ENCODE measurements around the gene MISFA. TPM values are rescaled to one million over a fixed set of nuclear protein-coding genes. Genes with fewer than 3 reads are reported as not detected.

The MISFA gene
- polyA plus RNA-seq, 1 donor (not counting 4 experiments of a cell fraction or from before 2014, with no cell fraction given) = 0.63 TPM

DNA sequence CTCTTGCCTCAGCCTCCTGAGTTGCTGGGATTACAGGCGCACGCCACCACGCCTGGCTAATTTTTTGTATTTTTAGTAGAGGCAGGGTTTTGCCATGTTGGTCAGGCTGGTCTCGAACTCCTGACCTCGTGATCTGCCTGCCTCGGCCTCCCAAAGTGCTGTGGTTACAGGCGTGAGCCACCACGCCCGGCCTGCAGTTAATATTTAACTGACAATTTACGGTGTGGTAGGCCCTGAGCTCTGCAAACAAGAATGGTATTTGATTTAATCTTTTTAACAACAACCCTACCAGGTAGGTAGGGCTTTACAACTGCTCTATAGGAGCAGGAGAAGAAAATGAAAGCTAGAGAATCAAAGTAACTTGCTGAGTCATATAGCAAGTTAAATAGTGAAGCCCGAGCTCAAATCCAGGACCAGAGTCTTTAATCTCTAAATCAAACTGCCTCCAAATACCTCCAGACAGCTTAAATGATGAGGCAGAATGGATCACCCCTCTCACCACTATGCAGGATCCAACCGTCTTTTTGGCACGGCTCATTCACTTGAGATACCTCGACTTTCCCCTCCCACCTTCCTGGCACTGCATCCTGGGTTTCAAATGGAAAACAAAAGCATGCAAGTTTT lies 20.5 kb upstream of the MISFA start:
- TF ChIP-seq EZH2 (IDR thresholded peaks at IDR 0.05; ENCODE audit: low read length) = no peak
- TF ChIP-seq CTCF (optimal IDR thresholded peaks at IDR 0.05 in 1 of 3, IDR thresholded peaks at IDR 0.05 in 1 of 3, conservative IDR thresholded peaks at IDR 0.05 in 1 of 3; ENCODE audit: extremely low read depth in 1 of 3, insufficient read depth in 2 of 3, low read length in 3 of 3) = no peak
- Histone ChIP-seq H3K27me3 (ENCODE audit: control insufficient read depth, extremely low read depth, insufficient read depth, low read length) (no peaks in the 10 kb centered on the region), H3K36me3 (ENCODE audit: control insufficient read depth in 2 of 2, extremely low read depth in 1 of 2, insufficient read depth in 2 of 2, low read length in 2 of 2) (peaks cover 3 to 10% of the 10 kb centered on the region in 2 experiments), H3K9me3 (ENCODE audit: control insufficient read depth, low read depth, low read length) (no peaks in the 10 kb centered on the region), H3K9me1 (ENCODE audit: control insufficient read depth, extremely low read depth, insufficient read depth, low read length) (no peaks in the 10 kb centered on the region), H3K4me1 (ENCODE audit: control insufficient read depth, extremely low read depth, insufficient read depth, low read length) (no peaks in the 10 kb centered on the region), H2AFZ (ENCODE audit: control insufficient read depth, low read length) (no peak overlapping the region), H3K27ac (ENCODE audit: control insufficient read depth, insufficient read depth, low read length) (no peak overlapping the region), H3K4me2 (ENCODE audit: control insufficient read depth, extremely low read depth, insufficient read depth, low read depth, low read length) (no peak overlapping the region), H3K79me2 (ENCODE audit: control insufficient read depth, insufficient read depth, low read length) (no peaks in the 10 kb centered on the region), H3K9ac (ENCODE audit: control insufficient read depth, extremely low read depth, insufficient read depth, low read length) (no peak overlapping the region), H3K4me3 (ENCODE audit: control insufficient read depth in 2 of 3, extremely low read depth in 1 of 3, insufficient read depth in 2 of 3, low read depth in 1 of 3, low read length in 3 of 3) (no peak overlapping the region), H4K20me1 (ENCODE audit: control insufficient read depth, extremely low read depth, insufficient read depth, low read length) (no peaks in the 10 kb centered on the region)
- dilution Hi-C loops (cut with MboI; ENCODE audit: extremely low pct_ligation_motif_present, low sequenced_read_pairs) = no loop called here
- no peak for FAIRE-seq
- DNase-seq (ENCODE audit: low read depth, low spot score) = no peak

- no peak overlapping the region for H3K27ac ChIP-seq (ENCODE audit: control insufficient read depth, insufficient read depth, low read length)
- TF ChIP-seq CTCF (optimal IDR thresholded peaks at IDR 0.05 in 1 of 3, IDR thresholded peaks at IDR 0.05 in 1 of 3, conservative IDR thresholded peaks at IDR 0.05 in 1 of 3; ENCODE audit: extremely low read depth in 1 of 3, insufficient read depth in 2 of 3, low read length in 3 of 3) = no peak
- H3K9me1 ChIP-seq (ENCODE audit: control insufficient read depth, extremely low read depth, insufficient read depth, low read length) = no peaks in the 10 kb centered on the region
- no peaks in the 10 kb centered on the region for H3K9me3 ChIP-seq (ENCODE audit: control insufficient read depth, low read depth, low read length)
- H3K36me3 ChIP-seq (ENCODE audit: control insufficient read depth in 2 of 2, extremely low read depth in 1 of 2, insufficient read depth in 2 of 2, low read length in 2 of 2) = peaks cover 3 to 4% of the 10 kb centered on the region in 2 experiments
- dilution Hi-C loops (cut with MboI; ENCODE audit: extremely low pct_ligation_motif_present, low sequenced_read_pairs) = no loop called here
- H3K27me3 ChIP-seq (ENCODE audit: control insufficient read depth, extremely low read depth, insufficient read depth, low read length) = no peaks in the 10 kb centered on the region
- DNase-seq (ENCODE audit: low read depth, low spot score) (no peak), FAIRE-seq (no peak)
- no peaks in the 10 kb centered on the region for H3K4me1 ChIP-seq (ENCODE audit: control insufficient read depth, extremely low read depth, insufficient read depth, low read length)
- H3K79me2 ChIP-seq (ENCODE audit: control insufficient read depth, insufficient read depth, low read length) = no peaks in the 10 kb centered on the region
- H4K20me1 ChIP-seq (ENCODE audit: control insufficient read depth, extremely low read depth, insufficient read depth, low read length) = no peaks in the 10 kb centered on the region
- no peak overlapping the region for H3K9ac ChIP-seq (ENCODE audit: control insufficient read depth, extremely low read depth, insufficient read depth, low read length)
- no peak overlapping the region for H3K4me3 ChIP-seq (ENCODE audit: control insufficient read depth in 2 of 3, extremely low read depth in 1 of 3, insufficient read depth in 2 of 3, low read depth in 1 of 3, low read length in 3 of 3)
- H3K4me2 ChIP-seq (ENCODE audit: control insufficient read depth, extremely low read depth, insufficient read depth, low read depth, low read length) = no peak overlapping the region
- no peak overlapping the region for H2AFZ ChIP-seq (ENCODE audit: control insufficient read depth, low read length)
Observed at GRCh38 chr11:18580113-18580766, 19.3 kb upstream of the MISFA start.
